ENCODE measurements around the gene KRTAP2-3. TPM values are rescaled to one million over a fixed set of nuclear protein-coding genes. Genes with fewer than 3 reads are reported as not detected.
A peak's percentile ranks its signal among the peaks of the same experiment; 100 is the strongest.
"Not testable (repeated sequence)": the region's sequence is repeated elsewhere in the genome, so short reads cannot be mapped to it uniquely, and the experiment has no call there.

KRTAP2-3 gene
- total and polyA plus RNA-seq, 3 experiments from 2014 or later: not detected

GRCh38 chr17:41034346-41034935 is 25.5 kb downstream of the KRTAP2-3 start, which contains the start of gene KRTAP1-3:
KRTAP1-3 (minus strand) TSS chr17:41034874; CDS start chr17:41034821, 53 bp downstream.
- H3K4me1 ChIP-seq (ENCODE audit: insufficient read depth, low read length); H3K9me3 ChIP-seq (ENCODE audit: low read length); H3K4me3 Mint-ChIP-seq; DNase-seq; H3K4me1 Mint-ChIP-seq; CTCF ChIA-PET; H3K4me3 ChIP-seq (ENCODE audit: low read length); H3K9me3 Mint-ChIP-seq; H3K36me3 Mint-ChIP-seq; H3K27me3 ChIP-seq (ENCODE audit: insufficient read depth, low read length, poor library complexity, severe bottlenecking); H3K36me3 ChIP-seq (ENCODE audit: insufficient read depth, low read length); POLR2A ChIA-PET; H3K27ac ChIP-seq (ENCODE audit: low read depth, low read length): not testable (repeated sequence)
- Mint-ChIP-seq H3K27ac (peak within 1 kb of the TSS in 3 of 8 donors; percentile 17 to 59 (median 22)), H3K27me3 (peaks cover 7 to 43% of the 10 kb centered on the region in 2 donors)

GRCh38 chr17:41029633-41030245 is 30.2 kb downstream of the KRTAP2-3 start, which contains the start of gene KRTAP1-4:
KRTAP1-4 (minus strand) TSS chr17:41030195; CDS start chr17:41030078, 117 bp downstream.
- ChIA-PET POLR2A (interaction anchor here (0.6 kb wide), 1 partner anchor 512 kb away, joined by 4 read pairs; no protein-coding TSS in a partner anchor), CTCF (no interaction called here)
- no peak within 1 kb of the TSS for H3K4me3 Mint-ChIP-seq
- Histone ChIP-seq H3K27me3 (ENCODE audit: insufficient read depth, low read length, poor library complexity, severe bottlenecking) (no peaks in the 10 kb centered on the region), H3K4me3 (ENCODE audit: low read length) (no peak within 1 kb of the TSS), H3K27ac (ENCODE audit: low read depth, low read length) (no peak within 1 kb of the TSS), H3K36me3 (ENCODE audit: insufficient read depth, low read length) (no peaks in the 10 kb centered on the region), H3K4me1 (ENCODE audit: insufficient read depth, low read length) (no peaks in the 10 kb centered on the region), H3K9me3 (ENCODE audit: low read length) (no peaks in the 10 kb centered on the region)
- H3K27me3 Mint-ChIP-seq: peaks cover 11 to 65% of the 10 kb centered on the region in 2 donors
- no peaks in the 10 kb centered on the region for H3K9me3 Mint-ChIP-seq
- DNase-seq: no peak
- H3K27ac Mint-ChIP-seq: no peak within 1 kb of the TSS
- H3K36me3 Mint-ChIP-seq: no peaks in the 10 kb centered on the region
- no peaks in the 10 kb centered on the region for H3K4me1 Mint-ChIP-seq

GRCh38 chr17:41026715-41027471 is 33.0 kb downstream of the KRTAP2-3 start, which contains the start of gene KRTAP1-5:
KRTAP1-5 (minus strand) TSS chr17:41027208; CDS start chr17:41027155, 53 bp downstream.
- Mint-ChIP-seq H3K27ac (no peak within 1 kb of the TSS), H3K27me3 (peaks cover 12 to 78% of the 10 kb centered on the region in 2 donors), H3K4me1 (no peaks in the 10 kb centered on the region), H3K36me3 (peaks cover 0 to 4% (median 0%) of the 10 kb centered on the region in 3 donors), H3K9me3 (no peaks in the 10 kb centered on the region), H3K4me3 (no peak within 1 kb of the TSS)
- DNase-seq: no peak
- CTCF ChIA-PET: no interaction called here
- no peaks in the 10 kb centered on the region for H3K9me3 ChIP-seq (ENCODE audit: low read length)
- no peaks in the 10 kb centered on the region for H3K36me3 ChIP-seq (ENCODE audit: insufficient read depth, low read length)
- POLR2A ChIA-PET: no interaction called here
- H3K4me1 ChIP-seq (ENCODE audit: insufficient read depth, low read length): no peaks in the 10 kb centered on the region
- no peaks in the 10 kb centered on the region for H3K27me3 ChIP-seq (ENCODE audit: insufficient read depth, low read length, poor library complexity, severe bottlenecking)
- no peak within 1 kb of the TSS for H3K4me3 ChIP-seq (ENCODE audit: low read length)
- H3K27ac ChIP-seq (ENCODE audit: low read depth, low read length): no peak within 1 kb of the TSS

GRCh38 chr17:41024697-41025096 is 35.2 kb downstream of the KRTAP2-3 start:
- no peak overlapping the region for H3K27ac Mint-ChIP-seq
- no peaks in the 10 kb centered on the region for H3K9me3 Mint-ChIP-seq
- POLR2A ChIA-PET: no interaction called here
- CTCF ChIA-PET: no interaction called here
- Histone ChIP-seq H3K27me3 (ENCODE audit: insufficient read depth, low read length, poor library complexity, severe bottlenecking) (no peaks in the 10 kb centered on the region), H3K36me3 (ENCODE audit: insufficient read depth, low read length) (no peaks in the 10 kb centered on the region), H3K4me3 (ENCODE audit: low read length) (no peak overlapping the region), H3K4me1 (ENCODE audit: insufficient read depth, low read length) (no peaks in the 10 kb centered on the region), H3K9me3 (ENCODE audit: low read length) (no peaks in the 10 kb centered on the region), H3K27ac (ENCODE audit: low read depth, low read length) (no peak overlapping the region)
- peaks cover 0 to 12% (median 0%) of the 10 kb centered on the region in 3 donors for H3K36me3 Mint-ChIP-seq
- peaks cover 8 to 69% of the 10 kb centered on the region in 2 donors for H3K27me3 Mint-ChIP-seq
- H3K4me1 Mint-ChIP-seq: no peaks in the 10 kb centered on the region
- no peak overlapping the region for H3K4me3 Mint-ChIP-seq
- DNase-seq: no peak

GRCh38 chr17:41020336-41020735 is 39.6 kb downstream of the KRTAP2-3 start:
- DNase-seq: no peak
- no peaks in the 10 kb centered on the region for H3K27me3 ChIP-seq (ENCODE audit: insufficient read depth, low read length, poor library complexity, severe bottlenecking)

GRCh38 chr17:41019415-41019814 is 40.5 kb downstream of the KRTAP2-3 start:
- H3K27me3 ChIP-seq (ENCODE audit: insufficient read depth, low read length, poor library complexity, severe bottlenecking): no peaks in the 10 kb centered on the region
- Mint-ChIP-seq H3K4me1 (no peaks in the 10 kb centered on the region), H3K9me3 (no peaks in the 10 kb centered on the region), H3K27me3 (peaks cover 3 to 45% of the 10 kb centered on the region in 2 donors), H3K4me3 (no peak overlapping the region), H3K36me3 (peaks cover 0 to 12% (median 2%) of the 10 kb centered on the region in 3 donors), H3K27ac (no peak overlapping the region)
- POLR2A ChIA-PET: interaction anchor here (0.6 kb wide), 1 partner anchor 695 kb away, joined by 4 read pairs; no protein-coding TSS in a partner anchor
- H3K4me1 ChIP-seq (ENCODE audit: insufficient read depth, low read length): no peaks in the 10 kb centered on the region
- DNase-seq: no peak
- H3K36me3 ChIP-seq (ENCODE audit: insufficient read depth, low read length): no peaks in the 10 kb centered on the region
- CTCF ChIA-PET: no interaction called here
- no peaks in the 10 kb centered on the region for H3K9me3 ChIP-seq (ENCODE audit: low read length)
- H3K27ac ChIP-seq (ENCODE audit: low read depth, low read length): no peak overlapping the region
- H3K4me3 ChIP-seq (ENCODE audit: low read length): no peak overlapping the region

More at GRCh38 chr17:41020336-41020735, 39.6 kb downstream of the KRTAP2-3 start:
- no peak overlapping the region for H3K27ac ChIP-seq (ENCODE audit: low read depth, low read length)
- no peak overlapping the region for H3K4me3 Mint-ChIP-seq
- H3K4me1 ChIP-seq (ENCODE audit: insufficient read depth, low read length): no peaks in the 10 kb centered on the region
- no peaks in the 10 kb centered on the region for H3K9me3 ChIP-seq (ENCODE audit: low read length)
- no peaks in the 10 kb centered on the region for H3K9me3 Mint-ChIP-seq
- no peak overlapping the region for H3K4me3 ChIP-seq (ENCODE audit: low read length)
- H3K36me3 ChIP-seq (ENCODE audit: insufficient read depth, low read length): no peaks in the 10 kb centered on the region
- peaks cover 3 to 47% of the 10 kb centered on the region in 2 donors for H3K27me3 Mint-ChIP-seq
- CTCF ChIA-PET: no interaction called here
- POLR2A ChIA-PET: no interaction called here
- H3K4me1 Mint-ChIP-seq: no peaks in the 10 kb centered on the region
- peaks cover 0 to 12% (median 2%) of the 10 kb centered on the region in 3 donors for H3K36me3 Mint-ChIP-seq
- no peak overlapping the region for H3K27ac Mint-ChIP-seq

GRCh38 chr17:41018541-41018940 is 41.4 kb downstream of the KRTAP2-3 start:
- ChIA-PET CTCF (no interaction called here), POLR2A (no interaction called here)
- Histone ChIP-seq H3K27me3 (ENCODE audit: insufficient read depth, low read length, poor library complexity, severe bottlenecking) (no peaks in the 10 kb centered on the region), H3K9me3 (ENCODE audit: low read length) (no peaks in the 10 kb centered on the region), H3K4me3 (ENCODE audit: low read length) (no peak overlapping the region), H3K4me1 (ENCODE audit: insufficient read depth, low read length) (no peaks in the 10 kb centered on the region), H3K36me3 (ENCODE audit: insufficient read depth, low read length) (no peaks in the 10 kb centered on the region), H3K27ac (ENCODE audit: low read depth, low read length) (no peak overlapping the region)
- no peak overlapping the region for H3K4me3 Mint-ChIP-seq
- no peak overlapping the region for H3K27ac Mint-ChIP-seq
- no peaks in the 10 kb centered on the region for H3K4me1 Mint-ChIP-seq
- H3K9me3 Mint-ChIP-seq: no peaks in the 10 kb centered on the region
- peaks cover 0 to 12% (median 2%) of the 10 kb centered on the region in 3 donors for H3K36me3 Mint-ChIP-seq
- DNase-seq: no peak
- H3K27me3 Mint-ChIP-seq: peaks cover 3 to 36% of the 10 kb centered on the region in 2 donors

All from CD8-positive, alpha-beta memory T cell (primary cell).